Vagina (tissue), 2 donors: ENCODE data around the gene PDE2A. TPM values are rescaled to one million over a fixed set of nuclear protein-coding genes. Genes with fewer than 3 reads are reported as not detected.

Experiments used
- DNase-seq, 2 donors: peaks; one replicate each; pipeline ENCODE4 v3.0.0-alpha.2; 2017; ENCODE audit errors: extremely low spot score in 2 of 2
- H3K27ac ChIP-seq: fragments of 200-600 bp; sonication (generic); one replicate; pipeline ENCODE4 v1.5.1; 2019
- H3K27me3 ChIP-seq: fragments of 200-600 bp; sonication (generic); one replicate; pipeline ENCODE4 v1.5.1; 2019
- H3K36me3 ChIP-seq, 2 donors: fragments of 200-600 bp; sonication (generic); one replicate each; pipeline ENCODE4 v1.5.1; 2017 to 2019
- H3K4me1 ChIP-seq: fragments of 200-600 bp; sonication (generic); one replicate; pipeline ENCODE4 v1.5.1; 2019
- H3K4me3 ChIP-seq, 2 donors: fragments of 200-600 bp; sonication (generic); 1 replicate in 1 of 2; 2 replicates in 1 of 2; pipeline ENCODE4 v1.5.1; 2016 to 2019
- H3K9me3 ChIP-seq: fragments of 200-600 bp; sonication (generic); one replicate; pipeline ENCODE4 v1.5.1; 2019
- CTCF ChIP-seq, 3 experiments: fragments of 450-650 bp in 2 of 3; fragments of 200-600 bp in 1 of 3; sonication (generic) in 1 of 3; IDR thresholded peaks; one replicate each; pipeline ENCODE4 v1.5.1; 2017 to 2019; ENCODE audit warnings: antibody characterized with exemption in 3 of 3, mild to moderate bottlenecking in 2 of 3, moderate library complexity in 2 of 3
- POLR2A ChIP-seq, 2 donors: fragments of 450-650 bp; IDR thresholded peaks; one replicate each; pipeline ENCODE4 v1.6.1; 2017; ENCODE audit warnings: antibody characterized with exemption in 2 of 2, mild to moderate bottlenecking in 2 of 2, moderate library complexity in 2 of 2
- POLR2AphosphoS5 ChIP-seq, 2 donors: sonication (generic); formaldehyde crosslinking; IDR thresholded peaks; one replicate each; pipeline ENCODE4 v1.9.0; 2017; ENCODE audit warnings: antibody characterized with exemption in 2 of 2, mild to moderate bottlenecking in 2 of 2, low read depth in 1 of 2; ENCODE audit not compliant: insufficient read depth in 1 of 2
- intact Hi-C: fragments of 100-400 bp; cut with DNase I; formaldehyde crosslinking; loops from one replicate; pipeline ENCODE4 v1.15.1; 2023
- total RNA-seq: library from RNA; depleted of rRNA; stranded (reverse); fragments of >200 nt; gene quantifications from one replicate; pipeline ENCODE4 v1.2.3, GENCODE V29; 2016

The PDE2A gene
- total RNA-seq, 1 donor from 2014 or later: 57.0 TPM

GRCh38 chr11:72672597-72673238 is 1.5 kb downstream of the PDE2A start:
- no peak overlapping the region for H3K4me3 ChIP-seq
- no peaks in the 10 kb centered on the region for H3K36me3 ChIP-seq
- DNase-seq: no peak
- no peaks in the 10 kb centered on the region for H3K27me3 ChIP-seq
- H3K27ac ChIP-seq: no peak overlapping the region
- peaks cover 8% of the 10 kb centered on the region for H3K4me1 ChIP-seq
- H3K9me3 ChIP-seq: no peaks in the 10 kb centered on the region
- intact Hi-C loops: no loop called here
- no peak for TF ChIP-seq CTCF (IDR thresholded peaks at IDR 0.05)
- TF ChIP-seq POLR2AphosphoS5 (IDR thresholded peaks at IDR 0.05; ENCODE audit: insufficient read depth in 1 of 2, low read depth in 1 of 2): no peak
- TF ChIP-seq POLR2A (IDR thresholded peaks at IDR 0.05): no peak

GRCh38 chr11:72671152-72672099 is 2.8 kb downstream of the PDE2A start:
- DNase-seq: no peak
- H3K36me3 ChIP-seq: no peaks in the 10 kb centered on the region
- no peaks in the 10 kb centered on the region for H3K4me1 ChIP-seq
- intact Hi-C loops: no loop called here
- H3K27ac ChIP-seq: no peak overlapping the region
- TF ChIP-seq POLR2A (IDR thresholded peaks at IDR 0.05): no peak
- TF ChIP-seq CTCF (IDR thresholded peaks at IDR 0.05): no peak
- no peak for TF ChIP-seq POLR2AphosphoS5 (IDR thresholded peaks at IDR 0.05; ENCODE audit: insufficient read depth in 1 of 2, low read depth in 1 of 2)
- no peaks in the 10 kb centered on the region for H3K9me3 ChIP-seq
- H3K27me3 ChIP-seq: no peaks in the 10 kb centered on the region
- no peak overlapping the region for H3K4me3 ChIP-seq

GRCh38 chr11:72670041-72670440 is 4.2 kb downstream of the PDE2A start:
- Histone ChIP-seq H3K36me3 (no peaks in the 10 kb centered on the region), H3K27ac (no peak overlapping the region), H3K4me3 (no peak overlapping the region), H3K9me3 (no peaks in the 10 kb centered on the region), H3K27me3 (no peaks in the 10 kb centered on the region), H3K4me1 (no peaks in the 10 kb centered on the region)
- TF ChIP-seq POLR2A (IDR thresholded peaks at IDR 0.05) (no peak), CTCF (IDR thresholded peaks at IDR 0.05) (no peak), POLR2AphosphoS5 (IDR thresholded peaks at IDR 0.05; ENCODE audit: insufficient read depth in 1 of 2, low read depth in 1 of 2) (no peak)
- intact Hi-C loops: no loop called here
- no peak for DNase-seq

GRCh38 chr11:72669527-72669926 is 4.7 kb downstream of the PDE2A start:
- DNase-seq: no peak
- intact Hi-C loops: no loop called here
- no peak overlapping the region for H3K4me3 ChIP-seq
- H3K27me3 ChIP-seq: no peaks in the 10 kb centered on the region
- TF ChIP-seq CTCF (IDR thresholded peaks at IDR 0.05) (no peak), POLR2AphosphoS5 (IDR thresholded peaks at IDR 0.05; ENCODE audit: insufficient read depth in 1 of 2, low read depth in 1 of 2) (no peak), POLR2A (IDR thresholded peaks at IDR 0.05) (no peak)
- no peaks in the 10 kb centered on the region for H3K9me3 ChIP-seq
- no peak overlapping the region for H3K27ac ChIP-seq
- no peaks in the 10 kb centered on the region for H3K4me1 ChIP-seq
- no peaks in the 10 kb centered on the region for H3K36me3 ChIP-seq
